Measurements from ENCODE around the gene CDK5RAP2. TPM values are rescaled to one million over a fixed set of nuclear protein-coding genes. Genes with fewer than 3 reads are reported as not detected.
A peak's percentile ranks its signal among the peaks of the same experiment; 100 is the strongest.
"Not testable (repeated sequence)": the region's sequence is repeated elsewhere in the genome, so short reads cannot be mapped to it uniquely, and the experiment has no call there.

The CDK5RAP2 gene
- total RNA-seq, 6 experiments from 2014 or later: 25.9 to 61.6 (median 34.7) TPM

DNA sequence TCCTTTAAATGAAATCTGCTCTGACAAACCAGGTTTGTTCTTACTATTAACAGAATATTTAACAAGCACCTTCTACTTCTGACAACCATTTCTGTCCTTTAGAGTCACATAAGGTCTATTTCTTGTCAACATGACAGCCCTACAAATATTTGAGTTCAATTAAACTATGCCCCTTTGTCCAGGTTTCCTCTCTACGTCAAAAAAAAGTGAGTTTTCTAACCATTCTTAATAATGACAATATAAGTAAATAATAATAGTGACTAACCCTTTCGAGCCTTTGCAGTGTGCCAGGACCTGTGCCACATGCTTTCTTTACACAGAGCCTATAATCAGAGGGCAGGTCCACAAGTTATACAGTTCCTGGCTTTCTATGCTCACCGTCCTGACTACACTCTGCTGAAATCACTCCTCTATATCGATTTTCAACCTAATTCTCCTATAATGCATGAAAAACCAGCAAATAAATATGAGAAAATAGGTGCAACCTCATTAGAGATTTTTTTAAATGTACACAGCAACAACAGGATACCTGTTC lies 115.0 kb downstream of the CDK5RAP2 start:
- WGBS (ENCODE audit: insufficient coverage, low coverage, low lambda C conversion rate, missing lambda C conversion rate): 26% methylated on average over 4 of the region's 4 CpGs
- Histone ChIP-seq H3K4me1 (peaks cover 0 to 21% (median 8%) of the 10 kb centered on the region in 4 donors), H3K4me3 (peak overlapping the region in 1 of 3 donors; percentile 5), H3K27me3 (no peaks in the 10 kb centered on the region), H3K9me3 (no peaks in the 10 kb centered on the region), H3K27ac (peak overlapping the region in 2 of 3 donors; percentile 34 to 61), H3K36me3 (no peaks in the 10 kb centered on the region)
- TF ChIP-seq, protein P1, sequence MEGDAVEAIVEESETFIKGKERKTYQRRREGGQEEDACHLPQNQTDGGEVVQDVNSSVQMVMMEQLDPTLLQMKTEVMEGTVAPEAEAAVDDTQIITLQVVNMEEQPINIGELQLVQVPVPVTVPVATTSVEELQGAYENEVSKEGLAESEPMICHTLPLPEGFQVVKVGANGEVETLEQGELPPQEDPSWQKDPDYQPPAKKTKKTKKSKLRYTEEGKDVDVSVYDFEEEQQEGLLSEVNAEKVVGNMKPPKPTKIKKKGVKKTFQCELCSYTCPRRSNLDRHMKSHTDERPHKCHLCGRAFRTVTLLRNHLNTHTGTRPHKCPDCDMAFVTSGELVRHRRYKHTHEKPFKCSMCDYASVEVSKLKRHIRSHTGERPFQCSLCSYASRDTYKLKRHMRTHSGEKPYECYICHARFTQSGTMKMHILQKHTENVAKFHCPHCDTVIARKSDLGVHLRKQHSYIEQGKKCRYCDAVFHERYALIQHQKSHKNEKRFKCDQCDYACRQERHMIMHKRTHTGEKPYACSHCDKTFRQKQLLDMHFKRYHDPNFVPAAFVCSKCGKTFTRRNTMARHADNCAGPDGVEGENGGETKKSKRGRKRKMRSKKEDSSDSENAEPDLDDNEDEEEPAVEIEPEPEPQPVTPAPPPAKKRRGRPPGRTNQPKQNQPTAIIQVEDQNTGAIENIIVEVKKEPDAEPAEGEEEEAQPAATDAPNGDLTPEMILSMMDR (IDR thresholded peaks at IDR 0.05): no peak
- TF ChIP-seq POLR2A (IDR thresholded peaks at IDR 0.05): no peak
- no peak for DNase-seq
- intact Hi-C loops (cut with DNase I): no loop called here
- ATAC-seq: peak; percentile 82 to 87 (median 83)

DNA sequence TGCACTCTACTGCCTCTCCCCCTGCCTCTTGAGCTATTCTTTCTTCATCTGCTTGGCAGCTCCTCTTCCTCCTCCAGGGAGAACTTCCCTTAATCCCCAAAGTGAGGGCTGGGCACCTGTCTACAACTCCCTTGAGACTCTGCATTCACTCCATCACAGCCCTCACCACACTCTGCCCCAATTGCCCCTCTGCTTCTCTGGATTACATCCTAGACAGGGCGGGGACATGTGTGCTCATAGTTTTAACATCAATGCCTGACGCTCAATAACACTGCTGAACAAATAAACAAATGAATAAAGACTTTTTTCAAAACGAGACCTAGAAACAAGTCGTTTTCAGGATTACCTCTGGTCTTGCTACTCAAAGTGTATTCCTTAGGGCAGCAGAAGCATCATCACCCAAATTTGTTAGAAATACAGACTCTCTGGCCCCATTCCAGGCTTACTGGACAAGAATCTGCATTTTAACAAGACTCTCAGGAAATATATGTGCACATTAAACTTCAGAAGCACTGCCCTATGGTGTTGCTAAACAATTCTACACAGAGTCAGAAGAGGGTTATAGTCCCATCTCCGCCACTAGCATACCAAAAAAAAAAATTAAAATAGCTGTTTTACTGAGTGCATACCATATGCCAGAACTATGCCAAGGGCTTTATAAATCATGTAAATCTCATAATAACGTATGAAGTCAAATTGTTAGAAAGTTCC lies 115.6 kb downstream of the CDK5RAP2 start:
- H3K27me3 ChIP-seq: no peaks in the 10 kb centered on the region
- peaks cover 0 to 21% (median 8%) of the 10 kb centered on the region in 4 donors for H3K4me1 ChIP-seq
- H3K9me3 ChIP-seq: no peaks in the 10 kb centered on the region
- intact Hi-C loops (cut with DNase I): no loop called here
- peak overlapping the region in 2 of 3 donors; percentile 34 to 61 for H3K27ac ChIP-seq
- TF ChIP-seq, protein P1 (IDR thresholded peaks at IDR 0.05): no peak
- no peak for TF ChIP-seq POLR2A (IDR thresholded peaks at IDR 0.05)
- ATAC-seq: peak; percentile 61 to 81 (median 69)
- no peak for DNase-seq
- peak overlapping the region in 1 of 3 donors; percentile 5 for H3K4me3 ChIP-seq
- WGBS (ENCODE audit: insufficient coverage, low coverage, low lambda C conversion rate, missing lambda C conversion rate): 37% methylated on average over 6 of the region's 6 CpGs
- H3K36me3 ChIP-seq: no peaks in the 10 kb centered on the region

DNA sequence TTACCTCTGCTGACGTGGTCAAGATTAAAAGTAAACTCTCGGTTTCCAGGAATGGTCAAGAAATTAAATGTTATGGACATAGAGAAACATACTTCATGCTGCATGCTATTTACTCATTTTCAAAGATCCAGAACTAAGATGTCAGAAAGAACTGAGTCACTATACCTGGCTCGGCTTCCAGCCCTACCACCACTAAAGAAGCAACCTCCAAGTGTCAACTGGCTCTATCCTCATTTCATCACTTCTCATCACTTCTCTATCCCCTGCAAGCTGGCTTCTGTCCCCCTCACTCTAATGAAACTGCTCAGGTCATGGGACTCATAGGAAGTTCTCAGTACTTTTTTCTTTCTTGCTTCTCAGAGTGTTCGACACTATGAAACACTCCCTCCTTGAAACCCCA lies 116.2 kb downstream of the CDK5RAP2 start:
- Histone ChIP-seq H3K36me3 (no peaks in the 10 kb centered on the region), H3K27ac (peak overlapping the region in 1 of 3 donors; percentile 61), H3K27me3 (no peaks in the 10 kb centered on the region), H3K4me3 (no peak overlapping the region), H3K4me1 (peaks cover 0 to 21% (median 8%) of the 10 kb centered on the region in 4 donors), H3K9me3 (no peaks in the 10 kb centered on the region)
- no peak for TF ChIP-seq POLR2A (IDR thresholded peaks at IDR 0.05)
- TF ChIP-seq, protein P1 (IDR thresholded peaks at IDR 0.05): no peak
- no peak for DNase-seq
- WGBS (ENCODE audit: insufficient coverage, low coverage, low lambda C conversion rate, missing lambda C conversion rate): 67% methylated on average over 3 of the region's 4 CpGs
- ATAC-seq: no peak
- intact Hi-C loops (cut with DNase I): no loop called here

DNA sequence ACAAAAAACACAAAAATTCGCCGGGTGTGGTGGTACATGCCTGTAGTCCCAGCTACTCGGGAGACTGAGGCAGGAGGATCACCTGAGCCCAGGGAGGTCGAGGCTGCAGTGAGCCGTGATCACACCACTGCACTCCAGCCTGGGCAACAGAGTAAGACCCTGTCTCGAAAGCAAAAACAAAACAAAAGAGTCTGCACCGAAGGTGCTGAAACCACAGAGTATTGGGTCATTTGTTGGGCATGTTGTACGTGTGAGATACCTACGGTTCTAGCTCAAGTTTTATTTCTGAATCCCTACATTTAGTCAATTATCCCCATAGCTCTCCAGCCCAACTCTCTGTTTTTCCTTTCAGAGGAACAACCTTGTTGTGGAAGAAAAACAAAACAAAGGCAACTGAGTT lies 118.3 kb downstream of the CDK5RAP2 start:
- H3K27me3 ChIP-seq; H3K9me3 ChIP-seq; H3K4me3 ChIP-seq; H3K27ac ChIP-seq; intact Hi-C loops (cut with DNase I); DNase-seq; ATAC-seq: not testable (repeated sequence)
- 86% methylated on average over 5 of the region's 9 CpGs for WGBS (ENCODE audit: insufficient coverage, low coverage, low lambda C conversion rate, missing lambda C conversion rate)
- Histone ChIP-seq H3K4me1 (peaks cover 0 to 21% (median 8%) of the 10 kb centered on the region in 4 donors), H3K36me3 (peaks cover 0 to 10% (median 1%) of the 10 kb centered on the region in 4 donors)

DNA sequence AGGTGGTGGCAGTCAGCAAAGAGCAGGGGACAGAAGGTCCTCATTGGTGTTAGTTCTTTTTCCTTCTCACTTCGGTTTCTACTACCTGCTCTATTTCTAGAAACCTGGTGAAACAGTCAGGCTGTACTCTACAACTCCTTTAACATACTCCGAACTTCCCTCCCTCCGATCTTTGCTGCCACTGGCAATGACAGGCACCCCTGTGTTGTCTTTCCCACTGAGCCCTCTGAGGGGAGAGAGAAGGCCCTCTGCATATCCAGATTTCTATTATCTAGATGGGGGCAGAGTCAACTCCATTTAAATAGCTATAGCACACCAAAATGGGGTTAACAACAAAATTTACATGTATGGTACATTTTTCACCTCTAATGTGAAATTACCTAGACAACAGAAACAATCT lies 123.7 kb downstream of the CDK5RAP2 start:
- H3K27me3 ChIP-seq: no peaks in the 10 kb centered on the region
- ATAC-seq (no peak), DNase-seq (no peak)
- intact Hi-C loops (cut with DNase I): no loop called here
- peaks cover 0 to 17% (median 2%) of the 10 kb centered on the region in 4 donors for H3K36me3 ChIP-seq
- WGBS (ENCODE audit: insufficient coverage, low coverage, low lambda C conversion rate, missing lambda C conversion rate): 100% methylated on average over 2 of the region's 3 CpGs
- no peaks in the 10 kb centered on the region for H3K4me1 ChIP-seq
- TF ChIP-seq, protein P1 (IDR thresholded peaks at IDR 0.05): no peak
- no peak for TF ChIP-seq POLR2A (IDR thresholded peaks at IDR 0.05)
- no peaks in the 10 kb centered on the region for H3K9me3 ChIP-seq
- H3K27ac ChIP-seq: no peak overlapping the region
- H3K4me3 ChIP-seq: no peak overlapping the region
